ENCODE results near the gene LCA5.

The LCA5 gene

DNA sequence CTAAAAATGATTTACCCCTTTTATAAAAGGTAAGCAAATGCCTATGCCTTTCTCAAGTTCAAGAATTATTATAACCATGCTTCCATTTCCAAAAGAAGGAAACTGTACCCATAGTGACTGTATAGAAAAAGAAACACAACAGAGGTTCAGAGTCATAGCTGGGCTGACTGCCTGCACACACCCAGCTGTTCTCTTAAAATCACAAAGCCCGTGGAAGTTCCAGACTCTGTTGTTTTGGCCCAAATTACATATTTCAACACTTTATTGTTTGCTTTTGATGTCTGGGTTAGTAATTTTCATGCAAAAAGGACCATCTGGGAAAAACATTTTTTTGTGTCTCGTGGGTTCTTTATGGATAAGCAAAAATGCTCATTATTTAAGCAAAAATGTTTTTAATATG is 99.2 kb downstream of the LCA5 start:
- H3K4me1 ChIP-seq (ENCODE audit: low read length): no peaks in the 10 kb centered on the region
- TF ChIP-seq EZH2 (optimal IDR thresholded peaks at IDR 0.05; ENCODE audit: low read depth, low read length): no peak
- TF ChIP-seq, protein P1, sequence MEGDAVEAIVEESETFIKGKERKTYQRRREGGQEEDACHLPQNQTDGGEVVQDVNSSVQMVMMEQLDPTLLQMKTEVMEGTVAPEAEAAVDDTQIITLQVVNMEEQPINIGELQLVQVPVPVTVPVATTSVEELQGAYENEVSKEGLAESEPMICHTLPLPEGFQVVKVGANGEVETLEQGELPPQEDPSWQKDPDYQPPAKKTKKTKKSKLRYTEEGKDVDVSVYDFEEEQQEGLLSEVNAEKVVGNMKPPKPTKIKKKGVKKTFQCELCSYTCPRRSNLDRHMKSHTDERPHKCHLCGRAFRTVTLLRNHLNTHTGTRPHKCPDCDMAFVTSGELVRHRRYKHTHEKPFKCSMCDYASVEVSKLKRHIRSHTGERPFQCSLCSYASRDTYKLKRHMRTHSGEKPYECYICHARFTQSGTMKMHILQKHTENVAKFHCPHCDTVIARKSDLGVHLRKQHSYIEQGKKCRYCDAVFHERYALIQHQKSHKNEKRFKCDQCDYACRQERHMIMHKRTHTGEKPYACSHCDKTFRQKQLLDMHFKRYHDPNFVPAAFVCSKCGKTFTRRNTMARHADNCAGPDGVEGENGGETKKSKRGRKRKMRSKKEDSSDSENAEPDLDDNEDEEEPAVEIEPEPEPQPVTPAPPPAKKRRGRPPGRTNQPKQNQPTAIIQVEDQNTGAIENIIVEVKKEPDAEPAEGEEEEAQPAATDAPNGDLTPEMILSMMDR (IDR thresholded peaks at IDR 0.05; ENCODE audit: low read length): no peak
- TF ChIP-seq EZH2phosphoT487 (IDR thresholded peaks at IDR 0.05; ENCODE audit: low read length): no peak

DNA sequence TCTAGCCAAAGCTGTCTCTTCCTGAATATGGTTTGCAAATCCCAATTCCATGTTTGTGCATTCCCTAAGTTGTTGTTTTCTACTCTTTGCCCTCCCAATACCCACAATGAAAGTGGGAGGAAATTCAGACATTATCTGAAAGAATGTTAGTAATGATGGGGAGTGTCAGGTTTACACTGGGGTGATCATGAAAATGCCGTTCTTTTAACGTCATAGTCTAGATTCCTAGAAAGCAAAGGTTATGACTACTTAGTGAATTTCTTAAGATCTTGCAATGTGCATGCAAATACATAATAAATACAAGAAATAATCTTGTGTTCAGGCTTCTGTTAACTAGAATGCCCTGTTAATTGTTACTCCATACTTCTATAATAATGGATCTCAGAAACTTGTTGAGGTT is 101.0 kb downstream of the LCA5 start:
- Histone ChIP-seq H3K27me3 (replicated peaks; ENCODE audit: insufficient read depth, low read length) (no peaks in the 10 kb centered on the region), H4K20me1 (ENCODE audit: insufficient read depth, low read length) (no peaks in the 10 kb centered on the region), H2AFZ (ENCODE audit: low read length) (no peak overlapping the region), H3K4me3 (ENCODE audit: low read length) (no peak overlapping the region), H3K4me1 (ENCODE audit: low read length) (no peaks in the 10 kb centered on the region), H3K9me2 (replicated peaks; ENCODE audit: insufficient read depth, low read length) (no peaks in the 10 kb centered on the region), H3K36me3 (replicated peaks; ENCODE audit: insufficient read depth, low read length) (no peaks in the 10 kb centered on the region), H3K79me2 (ENCODE audit: low read length) (no peaks in the 10 kb centered on the region), H3K4me2 (ENCODE audit: low read depth, low read length) (no peak overlapping the region), H3K9me3 (replicated peaks; ENCODE audit: insufficient read depth, low read length) (no peaks in the 10 kb centered on the region), H3F3A (ENCODE audit: insufficient read depth, low read length) (no peaks in the 10 kb centered on the region), H3K9ac (ENCODE audit: low read length) (no peak overlapping the region), H3K27ac (ENCODE audit: low read length) (no peak overlapping the region)
- no peak for DNase-seq
- no peak for TF ChIP-seq EZH2phosphoT487 (IDR thresholded peaks at IDR 0.05; ENCODE audit: low read length)
- TF ChIP-seq, protein P1 (IDR thresholded peaks at IDR 0.05; ENCODE audit: low read length): no peak

More for the DNA sequence above, 99.2 kb downstream of the LCA5 start:
- no peak overlapping the region for H3K4me2 ChIP-seq (ENCODE audit: low read depth, low read length)
- no peaks in the 10 kb centered on the region for H3F3A ChIP-seq (ENCODE audit: insufficient read depth, low read length)
- H2AFZ ChIP-seq (ENCODE audit: low read length): no peak overlapping the region
- H3K9me3 ChIP-seq (replicated peaks; ENCODE audit: insufficient read depth, low read length): no peaks in the 10 kb centered on the region
- H4K20me1 ChIP-seq (ENCODE audit: insufficient read depth, low read length): no peaks in the 10 kb centered on the region
- H3K9ac ChIP-seq (ENCODE audit: low read length): no peak overlapping the region
- H3K27ac ChIP-seq (ENCODE audit: low read length): no peak overlapping the region
- H3K9me2 ChIP-seq (replicated peaks; ENCODE audit: insufficient read depth, low read length): no peaks in the 10 kb centered on the region
- no peaks in the 10 kb centered on the region for H3K27me3 ChIP-seq (replicated peaks; ENCODE audit: insufficient read depth, low read length)
- DNase-seq: no peak
- H3K79me2 ChIP-seq (ENCODE audit: low read length): no peaks in the 10 kb centered on the region
- no peaks in the 10 kb centered on the region for H3K36me3 ChIP-seq (replicated peaks; ENCODE audit: insufficient read depth, low read length)
- no peak overlapping the region for H3K4me3 ChIP-seq (ENCODE audit: low read length)

DNA sequence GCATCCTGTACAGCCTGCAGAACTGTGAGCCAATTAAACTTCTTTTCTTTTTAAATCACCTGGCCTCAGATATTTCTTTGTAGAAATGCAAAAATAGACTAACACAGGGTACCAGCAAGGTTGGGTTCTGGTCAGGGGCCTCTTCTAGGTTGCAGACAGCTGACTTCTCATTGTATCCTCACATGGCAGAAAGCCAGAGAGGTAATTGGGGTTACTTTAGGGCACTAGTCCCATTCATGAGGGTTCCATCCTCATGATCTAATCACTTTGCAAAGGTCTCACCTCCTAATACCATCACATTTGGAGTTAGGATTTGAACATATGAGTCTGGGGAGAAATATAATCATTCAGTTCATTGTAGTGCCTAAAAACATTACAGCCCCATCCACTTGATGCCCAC is 101.5 kb downstream of the LCA5 start:
- Histone ChIP-seq H3K27me3 (replicated peaks; ENCODE audit: insufficient read depth, low read length) (no peaks in the 10 kb centered on the region), H3K4me1 (ENCODE audit: low read length) (no peaks in the 10 kb centered on the region), H3K9ac (ENCODE audit: low read length) (no peak overlapping the region), H3K27ac (ENCODE audit: low read length) (no peak overlapping the region), H3F3A (ENCODE audit: insufficient read depth, low read length) (no peaks in the 10 kb centered on the region), H3K79me2 (ENCODE audit: low read length) (no peaks in the 10 kb centered on the region), H4K20me1 (ENCODE audit: insufficient read depth, low read length) (no peaks in the 10 kb centered on the region), H3K36me3 (replicated peaks; ENCODE audit: insufficient read depth, low read length) (no peaks in the 10 kb centered on the region), H3K4me2 (ENCODE audit: low read depth, low read length) (no peak overlapping the region), H3K9me3 (replicated peaks; ENCODE audit: insufficient read depth, low read length) (no peaks in the 10 kb centered on the region), H2AFZ (ENCODE audit: low read length) (no peak overlapping the region), H3K4me3 (ENCODE audit: low read length) (no peak overlapping the region), H3K9me2 (replicated peaks; ENCODE audit: insufficient read depth, low read length) (no peaks in the 10 kb centered on the region)
- DNase-seq: no peak
- TF ChIP-seq, protein P1 (IDR thresholded peaks at IDR 0.05; ENCODE audit: low read length): no peak
- TF ChIP-seq EZH2phosphoT487 (IDR thresholded peaks at IDR 0.05; ENCODE audit: low read length) (no peak), EZH2 (optimal IDR thresholded peaks at IDR 0.05; ENCODE audit: low read depth, low read length) (no peak)

Measured in MM.1S (cell line).